Panc1 (cell line): Measurements from ENCODE around the gene PRRX2. TPM values are rescaled to one million over a fixed set of nuclear protein-coding genes. Genes with fewer than 3 reads are reported as not detected.

ENCODE experiments used
- ATAC-seq: fragments of 200-7000 bp; cut with Tn5 transposase; 2 replicates; pipeline ENCODE4 v1.9.1; 2020; ENCODE audit warnings: mild to moderate bottlenecking, moderate library complexity
- BruUV-seq: library from RNA; stranded (reverse); fragments of 400-500 nt; replicated peaks from 2 replicates; lab custom pipeline; 2021; lab: Mats Ljungman, UMichigan
- CTCF ChIA-PET: fragments of 300-600 bp; sonication (Branson Sonifier 250); formaldehyde crosslinking; loops from one replicate; lab custom pipeline; 2022; ENCODE audit warnings: antibody characterized with exemption; lab: Charles Lee
- POLR2A ChIA-PET: fragments of 300-600 bp; sonication (Branson Sonifier 250); formaldehyde crosslinking; loops from one replicate; lab custom pipeline; 2022; ENCODE audit warnings: antibody characterized with exemption; lab: Charles Lee
- DNase-seq: peaks from one replicate; pipeline ENCODE4 v3.0.0-alpha.2; 2010; ENCODE audit warnings: low read depth, low spot score
- H3K27ac ChIP-seq: 2 replicates; pipeline ENCODE4 v1.5.1; 2011; ENCODE audit warnings: mild to moderate bottlenecking, low read length, inconsistent platforms
- H3K27me3 ChIP-seq: fragments of 200-500 bp; sonication (Bioruptor generic); 2 replicates; pipeline ENCODE4 v1.6.0; 2014; ENCODE audit warnings: low read length, inconsistent platforms; ENCODE audit not compliant: control insufficient read depth, insufficient read depth
- H3K36me3 ChIP-seq: fragments of 200-500 bp; sonication (Bioruptor generic); 2 replicates; pipeline ENCODE4 v1.5.1; 2014; ENCODE audit warnings: inconsistent platforms, mild to moderate bottlenecking, low read length, moderate library complexity; ENCODE audit not compliant: control insufficient read depth, insufficient read depth
- H3K4me1 ChIP-seq: 2 replicates; pipeline ENCODE4 v1.5.1; 2011; ENCODE audit warnings: inconsistent platforms, mild to moderate bottlenecking, low read length, moderate library complexity; ENCODE audit not compliant: control insufficient read depth, insufficient read depth
- H3K4me3 ChIP-seq, 2 experiments: 2 replicates each; pipeline ENCODE4 v1.5.1; 2011 to 2012; ENCODE audit warnings: low read depth in 2 of 2, low read length in 2 of 2, mild to moderate bottlenecking in 2 of 2, inconsistent platforms in 1 of 2, moderate library complexity in 1 of 2
- H3K9me3 ChIP-seq: fragments of 200-500 bp; sonication (Bioruptor generic); 2 replicates; pipeline ENCODE4 v1.5.1; 2014; ENCODE audit warnings: low read depth, mild to moderate bottlenecking, inconsistent platforms, low read length, moderate library complexity; ENCODE audit not compliant: control insufficient read depth, insufficient read depth
- CTCF ChIP-seq: fragments of 450-650 bp; IDR thresholded peaks from 2 replicates; pipeline ENCODE4 v1.5.1; 2017; ENCODE audit warnings: mild to moderate bottlenecking
- POLR2AphosphoS5 ChIP-seq: IDR thresholded peaks from 2 replicates; pipeline ENCODE4 v1.6.1; 2012; ENCODE audit warnings: mild to moderate bottlenecking, low read depth, low read length, moderate library complexity
- SIN3A ChIP-seq: IDR thresholded peaks from 2 replicates; pipeline ENCODE4 v1.6.1; 2012; ENCODE audit warnings: low read depth, mild to moderate bottlenecking, low read length, moderate library complexity, borderline replicate concordance; ENCODE audit not compliant: insufficient read depth
- TCF7L2 ChIP-seq: IDR thresholded peaks from 2 replicates; pipeline ENCODE4 v1.6.1; 2011; ENCODE audit warnings: mild to moderate bottlenecking, low read depth, low read length, inconsistent platforms
- in situ Hi-C: cut with HindIII; loops from 2 replicates; pipeline ENCODE4 v1.10.0; 2016; ENCODE audit warnings: low sequenced_read_pairs, low pct_unique_long_range_greater_than_20kb
- intact Hi-C: fragments of 100-400 bp; cut with micrococcal nuclease; formaldehyde crosslinking; loops from one replicate; pipeline ENCODE4 v1.10.0; 2022; ENCODE audit not compliant: unreplicated experiment
- total RNA-seq: library from RNA; stranded (reverse); gene quantifications from one replicate; pipeline ENCODE4 v1.2.1, GENCODE V29; 2021; ENCODE audit not compliant: unreplicated experiment
- TF ChIP-seq, protein P1 (sequence below), 2 experiments: IDR thresholded peaks; 2 replicates each; pipeline ENCODE4 v1.6.1; 2011 to 2012; ENCODE audit warnings: low read depth in 2 of 2, control low read depth in 1 of 2, low read length in 1 of 2, mild to moderate bottlenecking in 1 of 2, moderate library complexity in 1 of 2; ENCODE audit not compliant: insufficient read depth in 1 of 2

PRRX2 gene
- total RNA-seq, 1 experiment from 2014 or later: 6.3 TPM

DNA sequence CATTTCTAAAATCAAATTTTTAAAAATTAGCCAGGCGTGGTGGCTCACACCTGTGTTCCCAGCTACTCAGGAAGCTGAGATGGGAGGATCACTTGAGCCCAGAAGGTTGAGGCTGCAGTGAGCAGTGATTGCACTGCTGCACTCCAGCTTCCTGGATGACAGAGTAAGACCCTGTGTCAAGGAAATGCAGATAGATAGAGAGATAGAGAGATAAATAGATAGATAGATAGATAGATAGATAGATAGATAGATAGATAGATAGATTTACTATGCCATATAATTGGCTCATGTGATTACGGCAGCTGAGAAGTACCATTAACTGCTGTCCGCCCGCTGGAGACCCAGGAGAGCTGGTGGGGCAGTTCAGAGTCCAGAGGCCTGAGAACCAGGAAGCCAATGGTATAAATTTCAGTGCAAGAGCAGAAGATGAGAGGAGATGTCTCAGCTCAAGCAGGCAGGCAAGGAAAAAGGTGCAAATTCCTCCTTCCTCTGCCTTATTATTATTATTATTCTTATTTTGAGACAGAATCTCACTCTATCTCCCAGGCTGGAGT lies 100.4 kb downstream of the PRRX2 start:
- ChIA-PET CTCF (no interaction called here), POLR2A (no interaction called here)
- Histone ChIP-seq H3K4me1 (peaks cover 4% of the 10 kb centered on the region; the same call in 1 of the 2 replicates), H3K4me3 (no peak overlapping the region), H3K27me3 (no peaks in the 10 kb centered on the region), H3K9me3 (no peaks in the 10 kb centered on the region), H3K36me3 (no peaks in the 10 kb centered on the region), H3K27ac (no peak overlapping the region)
- TF ChIP-seq, protein P1, sequence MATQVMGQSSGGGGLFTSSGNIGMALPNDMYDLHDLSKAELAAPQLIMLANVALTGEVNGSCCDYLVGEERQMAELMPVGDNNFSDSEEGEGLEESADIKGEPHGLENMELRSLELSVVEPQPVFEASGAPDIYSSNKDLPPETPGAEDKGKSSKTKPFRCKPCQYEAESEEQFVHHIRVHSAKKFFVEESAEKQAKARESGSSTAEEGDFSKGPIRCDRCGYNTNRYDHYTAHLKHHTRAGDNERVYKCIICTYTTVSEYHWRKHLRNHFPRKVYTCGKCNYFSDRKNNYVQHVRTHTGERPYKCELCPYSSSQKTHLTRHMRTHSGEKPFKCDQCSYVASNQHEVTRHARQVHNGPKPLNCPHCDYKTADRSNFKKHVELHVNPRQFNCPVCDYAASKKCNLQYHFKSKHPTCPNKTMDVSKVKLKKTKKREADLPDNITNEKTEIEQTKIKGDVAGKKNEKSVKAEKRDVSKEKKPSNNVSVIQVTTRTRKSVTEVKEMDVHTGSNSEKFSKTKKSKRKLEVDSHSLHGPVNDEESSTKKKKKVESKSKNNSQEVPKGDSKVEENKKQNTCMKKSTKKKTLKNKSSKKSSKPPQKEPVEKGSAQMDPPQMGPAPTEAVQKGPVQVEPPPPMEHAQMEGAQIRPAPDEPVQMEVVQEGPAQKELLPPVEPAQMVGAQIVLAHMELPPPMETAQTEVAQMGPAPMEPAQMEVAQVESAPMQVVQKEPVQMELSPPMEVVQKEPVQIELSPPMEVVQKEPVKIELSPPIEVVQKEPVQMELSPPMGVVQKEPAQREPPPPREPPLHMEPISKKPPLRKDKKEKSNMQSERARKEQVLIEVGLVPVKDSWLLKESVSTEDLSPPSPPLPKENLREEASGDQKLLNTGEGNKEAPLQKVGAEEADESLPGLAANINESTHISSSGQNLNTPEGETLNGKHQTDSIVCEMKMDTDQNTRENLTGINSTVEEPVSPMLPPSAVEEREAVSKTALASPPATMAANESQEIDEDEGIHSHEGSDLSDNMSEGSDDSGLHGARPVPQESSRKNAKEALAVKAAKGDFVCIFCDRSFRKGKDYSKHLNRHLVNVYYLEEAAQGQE (IDR thresholded peaks at IDR 0.05; ENCODE audit: insufficient read depth in 1 of 2, low read depth in 2 of 2, low read length in 1 of 2): no peak
- TF ChIP-seq TCF7L2 (no peak), CTCF (no peak), SIN3A (no peak), POLR2AphosphoS5 (no peak)
- DNase-seq (no peak), ATAC-seq (no peak)
- intact Hi-C loops: no loop called here
- in situ Hi-C loops: no loop called here
- no TSS peak for BruUV-seq

DNA sequence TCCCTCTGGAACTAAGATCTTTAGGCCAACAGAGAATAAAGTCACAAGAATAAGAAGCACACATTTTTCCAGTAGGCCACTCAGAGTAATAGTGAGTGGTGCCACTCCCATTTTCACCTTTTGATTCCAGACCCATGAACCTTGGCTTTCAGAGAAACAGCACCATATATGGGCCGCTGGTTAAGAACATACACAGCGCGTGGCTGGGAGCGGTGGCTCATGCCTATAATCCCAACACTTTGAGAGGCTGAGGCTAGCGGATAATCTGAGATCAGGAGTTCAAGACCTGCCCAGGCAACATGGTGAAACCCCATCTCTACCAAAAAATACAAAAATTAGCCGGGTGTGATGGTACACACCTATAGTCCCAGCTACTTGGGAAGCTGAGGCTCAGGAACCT lies 103.0 kb downstream of the PRRX2 start:
- in situ Hi-C loops: no loop called here

More for the DNA sequence above, 103.0 kb downstream of the PRRX2 start:
- intact Hi-C loops: no loop called here
- TF ChIP-seq POLR2AphosphoS5 (no peak), CTCF (no peak), TCF7L2 (no peak), SIN3A (no peak)
- TF ChIP-seq, protein P1 (IDR thresholded peaks at IDR 0.05; ENCODE audit: insufficient read depth in 1 of 2, low read depth in 2 of 2, low read length in 1 of 2): no peak
- H3K36me3 ChIP-seq: no peaks in the 10 kb centered on the region
- no peak for ATAC-seq
- no TSS peak for BruUV-seq
- no peaks in the 10 kb centered on the region for H3K27me3 ChIP-seq
- no peak overlapping the region for H3K4me3 ChIP-seq
- H3K4me1 ChIP-seq: no peaks in the 10 kb centered on the region
- H3K27ac ChIP-seq: no peak overlapping the region
- CTCF ChIA-PET: no interaction called here
- no peaks in the 10 kb centered on the region for H3K9me3 ChIP-seq
- POLR2A ChIA-PET: no interaction called here
- no peak for DNase-seq
